Endothelial cell of umbilical vein (primary cell): ENCODE results near the gene APOBEC2. TPM values are rescaled to one million over a fixed set of nuclear protein-coding genes. Genes with fewer than 3 reads are reported as not detected.

Experiments
- BruUV-seq: library from RNA; stranded (reverse); fragments of 400-500 nt; replicated peaks from 2 replicates; lab custom pipeline; 2021; lab: Mats Ljungman, UMichigan
- CTCF ChIA-PET: fragments of 300-600, 350-600 bp; sonication (Branson Sonifier 250); formaldehyde crosslinking; loops from one replicate; lab custom pipeline; 2021; ENCODE audit warnings: antibody characterized with exemption, inconsistent platforms; lab: Charles Lee
- POLR2A ChIA-PET: fragments of 300-600, 350-600 bp; sonication (Branson Sonifier 250); formaldehyde crosslinking; loops from one replicate; lab custom pipeline; 2021; ENCODE audit warnings: antibody characterized with exemption, inconsistent platforms; lab: Charles Lee
- DNase-seq: peaks from one replicate; pipeline ENCODE4 v3.0.0-alpha.2; 2011; ENCODE audit warnings: low read depth, low spot score
- FAIRE-seq: peaks from 2 replicates; lab custom pipeline; 2011; peaks lifted over from hg19 to GRCh38; lab: Jason Lieb, UNC
- H2AFZ ChIP-seq: 2 replicates; pipeline ENCODE4 v1.6.0; 2012; ENCODE audit warnings: low read depth, low read length, control low read depth, inconsistent platforms
- H3K27ac ChIP-seq: 2 replicates; pipeline ENCODE4 v1.5.1; 2011; ENCODE audit warnings: low read depth, mild to moderate bottlenecking, control low read depth, low read length, moderate library complexity; ENCODE audit not compliant: insufficient read depth
- H3K27me3 ChIP-seq, 2 experiments: 2 replicates each; pipeline versions ENCODE4 v1.6.0 to v1.6.1; 2011; ENCODE audit warnings: low read length in 2 of 2, mixed read lengths in 1 of 2; ENCODE audit not compliant: control insufficient read depth in 2 of 2, insufficient read depth in 2 of 2
- H3K36me3 ChIP-seq, 2 experiments: 2 replicates in 1 of 2; 3 replicates in 1 of 2; pipeline ENCODE4 v1.5.1; 2011; ENCODE audit warnings: low read length in 2 of 2, mild to moderate bottlenecking in 1 of 2, moderate library complexity in 1 of 2; ENCODE audit not compliant: control insufficient read depth in 2 of 2, insufficient read depth in 2 of 2; ENCODE audit errors: extremely low read depth in 1 of 2
- H3K4me1 ChIP-seq: 3 replicates; pipeline ENCODE4 v1.5.1; 2011; ENCODE audit warnings: mild to moderate bottlenecking, low read length; ENCODE audit not compliant: control insufficient read depth, insufficient read depth; ENCODE audit errors: extremely low read depth
- H3K4me2 ChIP-seq: 2 replicates; pipeline ENCODE4 v1.6.1; 2011; ENCODE audit warnings: low read length, control low read depth, mixed read lengths; ENCODE audit not compliant: insufficient read depth
- H3K4me3 ChIP-seq, 3 experiments: fragments of 200-600 bp in 1 of 3; sonication (generic), shearing (Covaris generic) in 1 of 3; replicated peaks in 1 of 3; 2 replicates each; pipeline ENCODE4 v1.5.1; 2011 to 2016; ENCODE audit warnings: control low read depth in 3 of 3, low read length in 3 of 3, mild to moderate bottlenecking in 2 of 3, inconsistent platforms in 1 of 3, low read depth in 1 of 3, moderate library complexity in 1 of 3; ENCODE audit not compliant: insufficient read depth in 1 of 3
- H3K79me2 ChIP-seq: 2 replicates; pipeline ENCODE4 v1.6.0; 2012; ENCODE audit warnings: low read length, inconsistent platforms; ENCODE audit not compliant: control insufficient read depth, insufficient read depth
- H3K9ac ChIP-seq: replicated peaks from 2 replicates; pipeline ENCODE3; 2011; ENCODE audit warnings: low read length, control low read depth; ENCODE audit not compliant: insufficient read depth; ENCODE audit errors: extremely low read depth
- H3K9me1 ChIP-seq: replicated peaks from 3 replicates; pipeline ENCODE4 v1.6.0; 2011; ENCODE audit warnings: mild to moderate bottlenecking, low read length; ENCODE audit not compliant: control insufficient read depth, insufficient read depth; ENCODE audit errors: extremely low read depth
- H3K9me3 ChIP-seq: replicated peaks from 2 replicates; pipeline ENCODE4 v1.5.1; 2012; ENCODE audit warnings: low read length, inconsistent platforms; ENCODE audit not compliant: control insufficient read depth, insufficient read depth
- H4K20me1 ChIP-seq: replicated peaks from 2 replicates; pipeline ENCODE3; 2011; ENCODE audit warnings: mild to moderate bottlenecking, low read length; ENCODE audit not compliant: control insufficient read depth, insufficient read depth; ENCODE audit errors: extremely low read depth
- CTCF ChIP-seq, 2 donors: IDR thresholded peaks; 1 replicate in 1 of 2; 2 replicates in 1 of 2; pipeline ENCODE4 v1.5.1; 2011; ENCODE audit warnings: low read length in 2 of 2, mild to moderate bottlenecking in 2 of 2, moderate library complexity in 2 of 2, control low read depth in 1 of 2, inconsistent platforms in 1 of 2, low read depth in 1 of 2; ENCODE audit not compliant: insufficient read depth in 1 of 2; ENCODE audit errors: extremely low read depth in 1 of 2
- EZH2 ChIP-seq: IDR thresholded peaks from 2 replicates; pipeline ENCODE4 v1.6.1; 2012; ENCODE audit warnings: borderline replicate concordance, low read depth, mild to moderate bottlenecking, moderate library complexity, low read length, inconsistent platforms; ENCODE audit not compliant: severe bottlenecking
- FOS ChIP-seq: IDR thresholded peaks from 2 replicates; pipeline ENCODE4 v1.6.1; 2011; ENCODE audit warnings: mild to moderate bottlenecking, low read length, moderate library complexity, borderline replicate concordance; ENCODE audit not compliant: insufficient read depth
- GATA2 ChIP-seq: IDR thresholded peaks from 2 replicates; pipeline ENCODE4 v1.7.0; 2011; ENCODE audit warnings: low read depth, mild to moderate bottlenecking, moderate library complexity, mixed read lengths, low read length; ENCODE audit not compliant: insufficient read length, insufficient read depth
- JUN ChIP-seq: IDR thresholded peaks from 2 replicates; pipeline ENCODE4 v1.6.1; 2011; ENCODE audit warnings: borderline replicate concordance, low read depth; ENCODE audit not compliant: insufficient read length, insufficient read depth
- MAX ChIP-seq: IDR thresholded peaks from 2 replicates; pipeline ENCODE4 v1.6.1; 2011; ENCODE audit not compliant: insufficient read depth, insufficient read length
- MYC ChIP-seq: IDR thresholded peaks from one replicate; pipeline ENCODE4 v1.6.1; 2011; ENCODE audit warnings: mild to moderate bottlenecking, low read depth, low read length
- POLR2A ChIP-seq: IDR thresholded peaks from 2 replicates; pipeline ENCODE4 v1.6.1; 2012; ENCODE audit warnings: low read depth, mild to moderate bottlenecking, control low read depth, low read length
- POLR2AphosphoS5 ChIP-seq: IDR thresholded peaks from 2 replicates; pipeline ENCODE4 v1.6.1; 2012; ENCODE audit warnings: low read depth, mild to moderate bottlenecking, control low read depth, low read length, moderate library complexity; ENCODE audit not compliant: insufficient read depth
- dilution Hi-C: fragments of 300-500 bp; cut with MboI; formaldehyde crosslinking; loops from one replicate; pipeline ENCODE4 v1.15.0; 2019; ENCODE audit warnings: low sequenced_read_pairs; ENCODE audit not compliant: extremely low pct_ligation_motif_present
- intact Hi-C: fragments of 100-400 bp; cut with micrococcal nuclease; formaldehyde crosslinking; loops from one replicate; pipeline ENCODE4 v1.10.0; 2022
- polyA plus RNA-seq, 4 experiments: library from polyadenylated mRNA; depleted of rRNA in 3 of 4; stranded (reverse) in 3 of 4; unstranded in 1 of 4; fragments of >200 nt; gene quantifications; 2 replicates each; pipeline versions ENCODE4 v1.2.1 to v1.2.3, GENCODE V29; 2011 to 2012; ENCODE audit warnings: missing spikeins in 1 of 4
- total RNA-seq: library from RNA; stranded (reverse); gene quantifications from 2 replicates; pipeline ENCODE4 v1.2.3, GENCODE V29; 2021

Gene APOBEC2
- total and polyA plus RNA-seq, 2 donors (not counting 3 experiments of a cell fraction or from before 2014, with no cell fraction given), result not detected

DNA sequence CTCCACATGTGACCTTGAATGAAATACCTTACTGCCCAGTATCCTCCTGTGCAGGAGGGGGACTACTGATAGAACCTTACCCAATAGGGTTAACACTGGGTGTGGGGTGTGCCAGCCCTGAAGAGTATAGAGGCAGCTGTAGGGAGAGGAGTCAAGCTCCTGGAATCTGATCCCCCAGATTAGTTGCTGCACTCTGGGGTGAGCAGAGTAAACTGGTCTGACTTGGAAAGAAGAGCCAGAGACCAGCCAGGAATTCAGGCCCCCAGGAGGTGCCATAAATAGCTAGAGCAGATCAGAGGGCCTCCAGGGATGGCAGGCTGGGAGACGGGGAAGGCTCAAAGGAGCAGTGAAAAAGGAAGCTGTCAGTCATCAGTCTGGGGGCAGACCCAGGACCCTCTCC is 3.5 kb upstream of the APOBEC2 start:
- Histone ChIP-seq H3K36me3 (no peaks in the 10 kb centered on the region), H3K4me1 (peaks cover 5% of the 10 kb centered on the region), H3K4me2 (no peak overlapping the region), H3K27ac (no peak overlapping the region), H3K79me2 (no peaks in the 10 kb centered on the region), H3K4me3 (no peak overlapping the region), H2AFZ (no peak overlapping the region), H3K9me3 (no peaks in the 10 kb centered on the region), H4K20me1 (no peaks in the 10 kb centered on the region), H3K9ac (no peak overlapping the region), H3K27me3 (peaks cover under 1 to 2% of the 10 kb centered on the region in 2 experiments), H3K9me1 (no peaks in the 10 kb centered on the region)
- TF ChIP-seq JUN (no peak), EZH2 (no peak), GATA2 (no peak), FOS (no peak), POLR2AphosphoS5 (no peak), MYC (no peak), CTCF (IDR thresholded peaks at IDR 0.05; ENCODE audit: extremely low read depth in 1 of 2, insufficient read depth in 1 of 2, low read depth in 1 of 2, low read length in 2 of 2) (no peak), POLR2A (no peak), MAX (no peak)
- POLR2A ChIA-PET, result no interaction called here
- no TSS peak for BruUV-seq
- no peak for FAIRE-seq
- no peak for DNase-seq
- CTCF ChIA-PET, result interaction anchor here (3.2 kb wide), 1 partner anchor 10 kb away, joined by 22 read pairs; the partner anchor contains the start of gene UNC5CL
- dilution Hi-C loops, result no loop called here
- intact Hi-C loops, result no loop called here
